GM23338 (cell line): Measurements from ENCODE around the gene POLA1. TPM values are rescaled to one million over a fixed set of nuclear protein-coding genes. Genes with fewer than 3 reads are reported as not detected.

ENCODE experiments used
- ATAC-seq: fragments of 200-7000 bp; cut with Tn5 transposase; 3 replicates; pipeline ENCODE4 v1.9.1; 2020
- DNase-seq: peaks from one replicate; pipeline ENCODE4 v3.0.0-alpha.2; 2015; ENCODE audit warnings: low spot score
- H2AFZ ChIP-seq: fragments of 200-600 bp; sonication (generic); 2 replicates; pipeline ENCODE4 v1.8.0; 2016; ENCODE audit warnings: antibody characterized with exemption, mild to moderate bottlenecking, moderate library complexity
- H3F3A ChIP-seq: fragments of 200-600 bp; sonication (generic); replicated peaks from 2 replicates; pipeline ENCODE4 v1.8.0; 2017; ENCODE audit warnings: antibody characterized with exemption, mixed run types, low read depth
- H3K27ac ChIP-seq: fragments of 200-600 bp; sonication (generic); 2 replicates; pipeline ENCODE4 v1.6.1; 2016; ENCODE audit warnings: low read depth
- H3K27me3 ChIP-seq: fragments of 200-600 bp; sonication (generic); 2 replicates; pipeline ENCODE4 v1.8.0; 2016; ENCODE audit warnings: mild to moderate bottlenecking, mixed run types, moderate library complexity; ENCODE audit not compliant: insufficient read depth
- H3K36me3 ChIP-seq: fragments of 200-600 bp; sonication (generic); 2 replicates; pipeline ENCODE4 v1.8.0; 2016; ENCODE audit warnings: mild to moderate bottlenecking; ENCODE audit not compliant: insufficient read depth
- H3K4me1 ChIP-seq: fragments of 200-600 bp; sonication (generic); 2 replicates; pipeline ENCODE4 v1.8.0; 2016; ENCODE audit warnings: mild to moderate bottlenecking, moderate library complexity; ENCODE audit not compliant: insufficient read depth
- H3K4me2 ChIP-seq: fragments of 200-600 bp; sonication (generic); 2 replicates; pipeline ENCODE4 v1.7.1; 2017; ENCODE audit warnings: mixed run types
- H3K4me3 ChIP-seq: fragments of 200-600 bp; sonication (generic); 2 replicates; pipeline ENCODE4 v1.6.1; 2016; ENCODE audit warnings: mixed run types
- H3K79me2 ChIP-seq: fragments of 200-600 bp; sonication (generic); replicated peaks from 2 replicates; pipeline ENCODE4 v1.8.0; 2017; ENCODE audit warnings: mild to moderate bottlenecking; ENCODE audit not compliant: insufficient read depth
- H3K9me2 ChIP-seq: fragments of 200-600 bp; sonication (generic); 2 replicates; pipeline ENCODE4 v1.8.0; 2017; ENCODE audit not compliant: insufficient read depth
- H4K20me1 ChIP-seq: fragments of 200-600 bp; sonication (generic); replicated peaks from 2 replicates; pipeline ENCODE4 v1.8.0; 2017; ENCODE audit warnings: mild to moderate bottlenecking; ENCODE audit not compliant: insufficient read depth
- H3K27ac Mint-ChIP-seq: 2 replicates; pipeline ENCODE4 v1.8.0; 2020; ENCODE audit warnings: inconsistent platforms, mild to moderate bottlenecking, moderate library complexity, mixed read lengths
- H3K27me3 Mint-ChIP-seq: 3 replicates; pipeline ENCODE4 v1.8.0; 2022; ENCODE audit warnings: low read depth, mild to moderate bottlenecking, moderate library complexity, mixed read lengths, inconsistent platforms; ENCODE audit not compliant: insufficient read depth, poor library complexity
- H3K36me3 Mint-ChIP-seq: 3 replicates; pipeline ENCODE4 v1.8.0; 2021; ENCODE audit warnings: low read depth, mild to moderate bottlenecking, inconsistent platforms, moderate library complexity, mixed read lengths
- H3K4me1 Mint-ChIP-seq: 3 replicates; pipeline ENCODE4 v1.8.0; 2020; ENCODE audit warnings: mild to moderate bottlenecking, inconsistent platforms, mixed read lengths
- H3K4me3 Mint-ChIP-seq: 3 replicates; pipeline ENCODE4 v1.8.0; 2021; ENCODE audit warnings: moderate library complexity, mild to moderate bottlenecking, inconsistent platforms, mixed read lengths
- H3K9me3 Mint-ChIP-seq: 3 replicates; pipeline ENCODE4 v1.8.0; 2020; ENCODE audit warnings: moderate library complexity, mild to moderate bottlenecking, inconsistent platforms, mixed read lengths
- CREB1 ChIP-seq: fragments of 250-450 bp; sonication (Bioruptor Pico); IDR thresholded peaks from 2 replicates; pipeline ENCODE4 v1.5.0; 2020; ENCODE audit warnings: low read depth, mild to moderate bottlenecking, moderate library complexity
- ETS1 ChIP-seq: IDR thresholded peaks from 2 replicates; pipeline ENCODE4 v1.6.1; 2016; ENCODE audit warnings: antibody characterized with exemption
- EZH2 ChIP-seq: fragments of 200-600 bp; sonication (generic); IDR thresholded peaks from one replicate; pipeline ENCODE4 v1.8.0; 2017; ENCODE audit warnings: antibody characterized with exemption, mild to moderate bottlenecking, low read depth; ENCODE audit not compliant: unreplicated experiment
- EZH2phosphoT487 ChIP-seq: fragments of 200-600 bp; sonication (generic); IDR thresholded peaks from one replicate; pipeline ENCODE4 v1.8.1; 2018; ENCODE audit warnings: antibody characterized with exemption; ENCODE audit not compliant: unreplicated experiment
- JUNB ChIP-seq: IDR thresholded peaks from one replicate; pipeline ENCODE4 v1.6.1; 2016; ENCODE audit warnings: antibody characterized with exemption; ENCODE audit not compliant: unreplicated experiment
- NANOG ChIP-seq: IDR thresholded peaks from 2 replicates; pipeline ENCODE4 v1.6.1; 2016; ENCODE audit warnings: antibody characterized with exemption, borderline replicate concordance
- POLR2AphosphoS5 ChIP-seq: IDR thresholded peaks from 2 replicates; pipeline ENCODE4 v1.6.1; 2016; ENCODE audit warnings: antibody characterized with exemption, low read depth
- REST ChIP-seq: IDR thresholded peaks from one replicate; pipeline ENCODE4 v1.6.1; 2018; ENCODE audit warnings: antibody characterized with exemption; ENCODE audit not compliant: unreplicated experiment
- STAT1 ChIP-seq: IDR thresholded peaks from one replicate; pipeline ENCODE4 v1.6.1; 2016; ENCODE audit warnings: antibody characterized with exemption; ENCODE audit not compliant: unreplicated experiment
- ZNF114 ChIP-seq: fragments of 250-450 bp; sonication (Bioruptor Pico); IDR thresholded peaks from 2 replicates; pipeline ENCODE4 v1.5.0; 2020; ENCODE audit warnings: mild to moderate bottlenecking, moderate library complexity
- ZNF331 ChIP-seq: fragments of 250-450 bp; sonication (Bioruptor Pico); IDR thresholded peaks from 2 replicates; pipeline ENCODE4 v1.5.0; 2020; ENCODE audit warnings: low read depth, mild to moderate bottlenecking, moderate library complexity
- polyA plus RNA-seq: library from polyadenylated mRNA; unstranded; fragments of >200 nt; fragmentation: Nextera tagmentation; extraction: Ambion mirVana; gene quantifications from 2 replicates; pipeline ENCODE4 v1.2.1, GENCODE V29; 2016
- total RNA-seq: library from RNA; depleted of rRNA; stranded (reverse); fragments of >200 nt; shearing (Covaris generic); gene quantifications from 2 replicates; pipeline ENCODE4 v1.2.3, GENCODE V29; 2014
- TF ChIP-seq, protein P1 (sequence below): fragments of 250-450 bp; sonication (Bioruptor Pico); IDR thresholded peaks from 2 replicates; pipeline ENCODE4 v1.5.0; 2020; ENCODE audit warnings: mild to moderate bottlenecking, moderate library complexity
- TF ChIP-seq, protein P2 (sequence below), 2 experiments: fragments of 200-600 bp in 1 of 2; sonication (generic) in 1 of 2; conservative IDR thresholded peaks; 2 replicates each; pipeline versions ENCODE4 v1.5.1 to v1.6.1; 2016 to 2017; ENCODE audit warnings: antibody characterized with exemption in 2 of 2, low read depth in 2 of 2, mild to moderate bottlenecking in 2 of 2, moderate library complexity in 1 of 2

The POLA1 gene
- total and polyA plus RNA-seq, 2 experiments from 2014 or later = 12.6 to 36.6 TPM

DNA sequence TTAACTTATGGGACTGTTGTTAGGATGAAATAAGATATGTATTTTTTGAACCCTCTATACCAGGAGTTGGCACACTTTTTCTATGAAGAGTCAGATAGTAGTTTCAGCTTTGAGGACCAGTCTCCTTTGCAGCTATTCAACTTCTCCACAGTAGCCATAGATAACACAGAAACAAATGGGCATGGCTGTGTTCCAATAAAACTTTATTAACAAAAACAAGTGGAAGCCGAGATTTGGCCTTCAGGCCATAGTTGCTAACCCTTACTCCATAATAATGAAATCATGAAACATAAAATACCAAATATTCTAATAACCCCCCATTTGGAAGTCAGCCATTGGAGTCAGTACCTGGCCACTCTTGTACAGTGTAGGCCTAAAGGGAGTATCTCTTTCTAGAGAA lies 291.4 kb downstream of the POLA1 start:
- no peaks in the 10 kb centered on the region for H3F3A ChIP-seq
- no peaks in the 10 kb centered on the region for H3K9me2 ChIP-seq
- Mint-ChIP-seq H3K4me3 (no peak overlapping the region), H3K36me3 (no peaks in the 10 kb centered on the region), H3K9me3 (no peaks in the 10 kb centered on the region), H3K27me3 (no peaks in the 10 kb centered on the region), H3K27ac (no peak overlapping the region), H3K4me1 (peaks cover 7% of the 10 kb centered on the region)
- H3K4me3 ChIP-seq = no peak overlapping the region
- no peak overlapping the region for H3K4me2 ChIP-seq
- H2AFZ ChIP-seq = no peak overlapping the region
- no peak overlapping the region for H3K27ac ChIP-seq
- H3K27me3 ChIP-seq = no peaks in the 10 kb centered on the region
- H3K79me2 ChIP-seq = no peaks in the 10 kb centered on the region
- no peaks in the 10 kb centered on the region for H3K4me1 ChIP-seq
- no peak for ATAC-seq
- no peak for DNase-seq
- H3K36me3 ChIP-seq = no peaks in the 10 kb centered on the region
- H4K20me1 ChIP-seq = no peaks in the 10 kb centered on the region
- TF ChIP-seq STAT1 (no peak), JUNB (no peak), NANOG (no peak), ZNF331 (CRISPR knock-in tag) (no peak), EZH2phosphoT487 (no peak), EZH2 (no peak), POLR2AphosphoS5 (no peak), REST (no peak), ZNF114 (CRISPR knock-in tag) (no peak), CREB1 (CRISPR knock-in tag) (no peak), ETS1 (no peak)
- TF ChIP-seq, protein P1, sequence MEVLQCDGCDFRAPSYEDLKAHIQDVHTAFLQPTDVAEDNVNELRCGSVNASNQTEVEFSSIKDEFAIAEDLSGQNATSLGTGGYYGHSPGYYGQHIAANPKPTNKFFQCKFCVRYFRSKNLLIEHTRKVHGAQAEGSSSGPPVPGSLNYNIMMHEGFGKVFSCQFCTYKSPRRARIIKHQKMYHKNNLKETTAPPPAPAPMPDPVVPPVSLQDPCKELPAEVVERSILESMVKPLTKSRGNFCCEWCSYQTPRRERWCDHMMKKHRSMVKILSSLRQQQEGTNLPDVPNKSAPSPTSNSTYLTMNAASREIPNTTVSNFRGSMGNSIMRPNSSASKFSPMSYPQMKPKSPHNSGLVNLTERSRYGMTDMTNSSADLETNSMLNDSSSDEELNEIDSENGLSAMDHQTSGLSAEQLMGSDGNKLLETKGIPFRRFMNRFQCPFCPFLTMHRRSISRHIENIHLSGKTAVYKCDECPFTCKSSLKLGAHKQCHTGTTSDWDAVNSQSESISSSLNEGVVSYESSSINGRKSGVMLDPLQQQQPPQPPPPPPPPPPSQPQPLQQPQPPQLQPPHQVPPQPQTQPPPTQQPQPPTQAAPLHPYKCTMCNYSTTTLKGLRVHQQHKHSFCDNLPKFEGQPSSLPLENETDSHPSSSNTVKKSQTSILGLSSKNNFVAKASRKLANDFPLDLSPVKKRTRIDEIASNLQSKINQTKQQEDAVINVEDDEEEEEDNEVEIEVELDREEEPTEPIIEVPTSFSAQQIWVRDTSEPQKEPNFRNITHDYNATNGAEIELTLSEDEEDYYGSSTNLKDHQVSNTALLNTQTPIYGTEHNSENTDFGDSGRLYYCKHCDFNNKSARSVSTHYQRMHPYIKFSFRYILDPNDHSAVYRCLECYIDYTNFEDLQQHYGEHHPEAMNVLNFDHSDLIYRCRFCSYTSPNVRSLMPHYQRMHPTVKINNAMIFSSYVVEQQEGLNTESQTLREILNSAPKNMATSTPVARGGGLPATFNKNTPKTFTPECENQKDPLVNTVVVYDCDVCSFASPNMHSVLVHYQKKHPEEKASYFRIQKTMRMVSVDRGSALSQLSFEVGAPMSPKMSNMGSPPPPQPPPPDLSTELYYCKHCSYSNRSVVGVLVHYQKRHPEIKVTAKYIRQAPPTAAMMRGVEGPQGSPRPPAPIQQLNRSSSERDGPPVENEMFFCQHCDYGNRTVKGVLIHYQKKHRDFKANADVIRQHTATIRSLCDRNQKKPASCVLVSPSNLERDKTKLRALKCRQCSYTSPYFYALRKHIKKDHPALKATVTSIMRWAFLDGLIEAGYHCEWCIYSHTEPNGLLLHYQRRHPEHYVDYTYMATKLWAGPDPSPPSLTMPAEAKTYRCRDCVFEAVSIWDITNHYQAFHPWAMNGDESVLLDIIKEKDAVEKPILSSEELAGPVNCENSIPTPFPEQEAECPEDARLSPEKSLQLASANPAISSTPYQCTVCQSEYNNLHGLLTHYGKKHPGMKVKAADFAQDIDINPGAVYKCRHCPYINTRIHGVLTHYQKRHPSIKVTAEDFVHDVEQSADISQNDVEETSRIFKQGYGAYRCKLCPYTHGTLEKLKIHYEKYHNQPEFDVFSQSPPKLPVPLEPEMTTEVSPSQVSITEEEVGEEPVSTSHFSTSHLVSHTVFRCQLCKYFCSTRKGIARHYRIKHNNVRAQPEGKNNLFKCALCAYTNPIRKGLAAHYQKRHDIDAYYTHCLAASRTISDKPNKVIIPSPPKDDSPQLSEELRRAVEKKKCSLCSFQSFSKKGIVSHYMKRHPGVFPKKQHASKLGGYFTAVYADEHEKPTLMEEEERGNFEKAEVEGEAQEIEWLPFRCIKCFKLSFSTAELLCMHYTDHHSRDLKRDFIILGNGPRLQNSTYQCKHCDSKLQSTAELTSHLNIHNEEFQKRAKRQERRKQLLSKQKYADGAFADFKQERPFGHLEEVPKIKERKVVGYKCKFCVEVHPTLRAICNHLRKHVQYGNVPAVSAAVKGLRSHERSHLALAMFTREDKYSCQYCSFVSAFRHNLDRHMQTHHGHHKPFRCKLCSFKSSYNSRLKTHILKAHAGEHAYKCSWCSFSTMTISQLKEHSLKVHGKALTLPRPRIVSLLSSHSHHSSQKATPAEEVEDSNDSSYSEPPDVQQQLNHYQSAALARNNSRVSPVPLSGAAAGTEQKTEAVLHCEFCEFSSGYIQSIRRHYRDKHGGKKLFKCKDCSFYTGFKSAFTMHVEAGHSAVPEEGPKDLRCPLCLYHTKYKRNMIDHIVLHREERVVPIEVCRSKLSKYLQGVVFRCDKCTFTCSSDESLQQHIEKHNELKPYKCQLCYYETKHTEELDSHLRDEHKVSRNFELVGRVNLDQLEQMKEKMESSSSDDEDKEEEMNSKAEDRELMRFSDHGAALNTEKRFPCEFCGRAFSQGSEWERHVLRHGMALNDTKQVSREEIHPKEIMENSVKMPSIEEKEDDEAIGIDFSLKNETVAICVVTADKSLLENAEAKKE (CRISPR knock-in tag) = no peak
- TF ChIP-seq, protein P2, sequence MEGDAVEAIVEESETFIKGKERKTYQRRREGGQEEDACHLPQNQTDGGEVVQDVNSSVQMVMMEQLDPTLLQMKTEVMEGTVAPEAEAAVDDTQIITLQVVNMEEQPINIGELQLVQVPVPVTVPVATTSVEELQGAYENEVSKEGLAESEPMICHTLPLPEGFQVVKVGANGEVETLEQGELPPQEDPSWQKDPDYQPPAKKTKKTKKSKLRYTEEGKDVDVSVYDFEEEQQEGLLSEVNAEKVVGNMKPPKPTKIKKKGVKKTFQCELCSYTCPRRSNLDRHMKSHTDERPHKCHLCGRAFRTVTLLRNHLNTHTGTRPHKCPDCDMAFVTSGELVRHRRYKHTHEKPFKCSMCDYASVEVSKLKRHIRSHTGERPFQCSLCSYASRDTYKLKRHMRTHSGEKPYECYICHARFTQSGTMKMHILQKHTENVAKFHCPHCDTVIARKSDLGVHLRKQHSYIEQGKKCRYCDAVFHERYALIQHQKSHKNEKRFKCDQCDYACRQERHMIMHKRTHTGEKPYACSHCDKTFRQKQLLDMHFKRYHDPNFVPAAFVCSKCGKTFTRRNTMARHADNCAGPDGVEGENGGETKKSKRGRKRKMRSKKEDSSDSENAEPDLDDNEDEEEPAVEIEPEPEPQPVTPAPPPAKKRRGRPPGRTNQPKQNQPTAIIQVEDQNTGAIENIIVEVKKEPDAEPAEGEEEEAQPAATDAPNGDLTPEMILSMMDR (conservative IDR thresholded peaks at IDR 0.05; ENCODE audit: low read depth in 2 of 2) = no peak
